GM21423 (cell line): ENCODE results near the gene DNAJB6.
"Not testable (repeated sequence)": the region's sequence is repeated elsewhere in the genome, so short reads cannot be mapped to it uniquely, and the experiment has no call there.

ENCODE experiments used
- ATAC-seq: cut with Tn5 transposase; IDR thresholded peaks from one replicate; pipeline ENCODE4 v1.9.1; 2021; ENCODE audit warnings: mild to moderate bottlenecking, moderate library complexity; ENCODE audit not compliant: unreplicated experiment

The DNAJB6 gene

GRCh38 chr7:157320608-157320980 is 16.2 kb upstream of the DNAJB6 start:
- no peak for ATAC-seq

DNA sequence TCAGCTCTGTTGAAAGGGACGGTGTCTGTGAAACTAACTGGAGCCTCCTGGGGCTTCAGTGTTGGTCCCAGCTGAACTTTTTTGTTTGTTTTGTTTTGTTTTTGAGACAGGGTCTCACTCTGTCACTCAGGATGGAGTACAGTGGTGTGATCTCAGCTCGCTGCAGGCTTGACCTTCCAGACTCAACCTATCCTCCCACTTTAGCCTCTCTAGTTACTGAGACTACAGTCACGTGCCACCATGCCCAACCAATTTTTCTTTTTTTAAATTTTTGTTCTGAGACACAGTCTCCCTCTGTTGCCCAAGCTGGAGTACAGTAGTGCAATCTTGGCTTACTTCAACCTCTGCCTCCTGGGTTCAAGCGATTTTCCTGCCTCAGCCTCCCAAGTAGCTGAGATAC is 13.4 kb upstream of the DNAJB6 start:
- no peak for ATAC-seq

DNA sequence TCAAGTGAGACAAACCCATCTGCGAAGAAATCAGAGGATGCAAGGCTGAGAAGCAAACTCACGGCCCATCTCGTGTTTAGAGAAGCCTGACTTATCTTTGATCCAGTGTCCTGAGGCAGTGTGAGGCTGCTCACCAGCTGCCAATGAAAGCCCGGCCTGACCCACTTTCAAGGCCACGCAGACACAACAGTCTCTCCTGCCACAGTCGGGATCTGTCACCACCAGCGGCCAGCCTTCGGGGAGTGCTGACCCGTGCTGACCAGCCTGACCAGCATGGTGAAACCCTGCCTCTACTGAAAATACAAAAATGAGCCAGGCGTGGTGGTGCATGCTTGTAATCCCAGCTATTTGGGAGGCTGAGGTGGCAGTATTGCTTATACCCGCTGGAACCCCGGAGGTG is 7.4 kb upstream of the DNAJB6 start:
- ATAC-seq, result no peak

- ATAC-seq, result not testable (repeated sequence)
Observed at GRCh38 chr7:157330567-157330966, 6.2 kb upstream of the DNAJB6 start.

- ATAC-seq, result not testable (repeated sequence)
Observed at GRCh38 chr7:157331049-157331448, 5.8 kb upstream of the DNAJB6 start.

- no peak for ATAC-seq
Observed at GRCh38 chr7:157335236-157335635, 1.6 kb upstream of the DNAJB6 start.

GRCh38 chr7:157335991-157336382 is 817 bp upstream of the DNAJB6 start:
- no peak for ATAC-seq

DNA sequence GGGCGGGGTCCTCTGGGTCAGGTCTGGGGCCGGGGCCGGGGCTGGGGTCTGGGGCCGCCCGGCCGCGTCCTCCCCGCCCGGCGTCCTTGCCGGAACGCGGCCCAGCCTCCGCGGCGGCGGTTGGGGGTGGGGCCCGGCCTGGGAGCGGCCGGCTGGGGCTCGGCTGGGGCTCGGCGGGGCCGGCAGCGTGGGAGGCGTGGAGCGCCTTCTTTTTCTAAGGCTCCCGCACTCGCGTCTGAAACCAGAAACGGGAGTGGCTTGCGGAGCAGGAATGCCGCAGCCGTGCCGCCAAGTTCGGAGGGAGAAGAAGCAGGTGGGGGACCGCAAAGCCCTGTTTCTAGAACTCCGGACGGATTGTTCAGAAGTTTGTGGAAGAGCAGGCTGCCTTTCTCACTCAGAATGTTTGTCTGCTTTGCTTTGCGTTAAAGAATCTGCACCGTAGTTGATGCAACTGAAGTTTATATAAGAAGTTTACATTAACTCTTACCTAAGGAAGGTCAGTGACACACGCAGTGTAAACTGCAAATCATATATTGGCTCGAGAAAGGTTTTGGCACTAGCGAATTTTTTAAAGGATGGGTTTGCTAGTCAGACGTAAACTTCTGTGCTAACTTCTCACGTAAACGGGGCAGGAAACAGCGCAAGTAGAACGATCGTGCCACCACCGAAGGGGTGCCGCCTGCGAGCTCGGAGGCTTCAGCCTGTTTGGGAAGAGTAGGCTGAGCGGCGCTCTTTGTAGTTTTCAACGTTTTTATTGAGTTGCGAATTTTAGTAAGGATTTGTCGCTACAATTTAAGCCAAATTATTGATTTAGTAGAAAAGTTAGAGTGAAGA is 729 bp downstream of the DNAJB6 start:
- peak; percentile 48 for ATAC-seq

DNA sequence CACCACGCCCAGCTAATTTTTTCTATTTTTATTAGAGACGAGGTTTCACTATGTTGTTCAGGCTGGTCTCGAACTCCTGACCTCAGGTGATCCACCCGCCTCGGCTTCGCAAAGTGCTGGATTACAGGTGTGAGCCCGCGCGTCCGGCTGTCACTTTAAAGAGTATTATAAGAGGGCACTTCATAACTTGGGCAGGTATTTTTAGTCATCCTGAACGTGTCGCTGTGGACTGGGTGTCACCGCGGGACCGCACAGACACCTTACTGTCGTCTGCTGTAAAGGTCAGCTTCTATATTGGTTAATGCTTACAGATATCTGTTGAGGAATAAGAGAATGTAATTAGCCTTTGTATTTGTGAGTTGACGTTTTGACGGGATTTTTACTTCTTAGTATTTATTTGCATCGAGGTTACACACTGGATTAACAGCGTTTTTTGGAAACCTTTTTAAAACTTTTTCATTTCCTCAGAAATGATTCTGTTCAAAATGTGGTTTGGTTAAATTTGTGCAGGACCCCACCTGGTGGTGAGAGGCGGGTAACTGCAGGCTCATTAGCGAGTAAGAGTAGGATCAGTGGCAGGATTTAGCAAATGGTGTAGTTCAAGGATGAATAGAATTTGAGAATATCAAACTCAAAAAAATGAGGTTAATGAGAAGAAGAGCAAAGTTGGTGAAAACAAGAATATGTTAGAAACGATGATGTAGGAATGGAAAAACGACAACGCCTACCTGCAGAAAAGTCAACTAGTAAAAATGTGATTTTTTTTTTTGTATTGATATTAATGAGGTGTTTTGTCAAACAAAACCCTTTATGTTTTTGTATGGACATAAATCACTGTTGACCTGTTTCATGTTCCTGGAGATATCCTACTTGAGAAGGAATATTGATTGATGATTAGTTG is 3.2 kb downstream of the DNAJB6 start:
- ATAC-seq, result peak; percentile 18

DNA sequence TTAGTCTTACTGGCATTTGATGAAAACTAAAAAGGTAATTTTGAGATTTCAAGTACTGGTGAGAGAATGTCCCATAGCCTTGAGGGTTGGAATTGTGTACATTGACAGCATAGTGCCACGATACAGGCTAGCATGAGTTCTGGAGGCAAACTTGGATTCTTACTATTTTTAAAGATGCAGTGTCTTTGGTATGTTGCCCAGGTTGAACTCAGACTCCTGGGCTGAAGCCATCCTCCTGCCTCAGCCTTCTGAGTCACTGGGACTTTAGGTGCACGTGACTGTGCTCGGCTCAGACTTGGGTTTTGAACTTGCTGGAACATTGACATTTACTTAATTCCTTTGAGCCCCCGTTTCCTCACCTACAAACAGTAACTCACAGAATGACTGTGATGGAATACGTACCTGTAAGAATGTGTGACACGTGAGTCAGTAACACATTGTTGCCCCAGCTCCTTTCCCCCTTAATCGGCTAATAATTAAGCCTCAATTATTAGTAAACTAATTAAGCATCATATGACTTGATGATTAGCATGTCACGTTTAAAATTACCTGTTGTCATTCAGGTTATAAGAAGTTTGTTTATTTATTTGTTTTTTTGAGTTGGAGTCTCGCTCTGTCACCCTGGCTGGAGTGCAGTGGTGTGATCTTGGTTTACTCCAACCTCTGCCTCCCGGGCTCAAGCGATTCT is 10.6 kb downstream of the DNAJB6 start:
- ATAC-seq, result no peak

DNA sequence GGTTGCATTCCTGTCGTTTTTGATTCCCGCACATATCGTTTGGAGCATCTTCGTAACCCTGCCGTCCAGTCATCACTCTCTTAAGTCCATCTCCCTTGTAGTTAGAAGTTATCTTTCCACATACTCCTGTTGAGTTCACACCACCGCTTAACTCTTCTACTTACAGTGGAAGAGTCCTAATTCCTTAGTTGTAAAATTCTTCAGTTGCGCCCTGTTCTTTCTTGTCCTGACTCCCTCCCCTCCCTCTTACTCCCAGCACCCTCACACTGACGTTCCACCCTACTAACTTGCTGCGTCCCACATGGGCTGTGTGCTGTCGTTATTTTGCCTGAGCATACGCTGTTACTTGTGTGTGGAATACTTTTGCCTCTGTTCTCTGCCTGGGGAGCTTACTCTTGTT is 11.7 kb downstream of the DNAJB6 start:
- ATAC-seq, result no peak

DNA sequence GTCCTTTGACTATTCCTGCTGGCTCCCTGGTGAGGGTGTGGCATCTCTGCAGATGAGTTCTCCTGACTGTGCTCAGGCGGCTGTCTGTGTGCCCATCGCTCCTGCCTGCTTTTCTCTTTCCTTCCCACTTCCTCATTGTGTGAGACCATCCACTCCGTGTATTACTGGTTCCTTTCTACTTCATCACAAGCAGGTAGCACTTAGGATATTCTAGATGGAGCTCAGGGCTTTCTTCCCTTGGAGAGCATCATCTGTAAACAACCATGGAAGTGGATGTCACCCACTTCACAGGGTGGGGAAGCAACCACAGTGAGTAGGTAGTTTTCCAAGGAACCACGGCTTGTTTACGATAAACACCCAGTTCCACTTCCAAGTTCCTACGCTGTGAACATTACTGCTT is 15.7 kb downstream of the DNAJB6 start:
- ATAC-seq, result no peak

DNA sequence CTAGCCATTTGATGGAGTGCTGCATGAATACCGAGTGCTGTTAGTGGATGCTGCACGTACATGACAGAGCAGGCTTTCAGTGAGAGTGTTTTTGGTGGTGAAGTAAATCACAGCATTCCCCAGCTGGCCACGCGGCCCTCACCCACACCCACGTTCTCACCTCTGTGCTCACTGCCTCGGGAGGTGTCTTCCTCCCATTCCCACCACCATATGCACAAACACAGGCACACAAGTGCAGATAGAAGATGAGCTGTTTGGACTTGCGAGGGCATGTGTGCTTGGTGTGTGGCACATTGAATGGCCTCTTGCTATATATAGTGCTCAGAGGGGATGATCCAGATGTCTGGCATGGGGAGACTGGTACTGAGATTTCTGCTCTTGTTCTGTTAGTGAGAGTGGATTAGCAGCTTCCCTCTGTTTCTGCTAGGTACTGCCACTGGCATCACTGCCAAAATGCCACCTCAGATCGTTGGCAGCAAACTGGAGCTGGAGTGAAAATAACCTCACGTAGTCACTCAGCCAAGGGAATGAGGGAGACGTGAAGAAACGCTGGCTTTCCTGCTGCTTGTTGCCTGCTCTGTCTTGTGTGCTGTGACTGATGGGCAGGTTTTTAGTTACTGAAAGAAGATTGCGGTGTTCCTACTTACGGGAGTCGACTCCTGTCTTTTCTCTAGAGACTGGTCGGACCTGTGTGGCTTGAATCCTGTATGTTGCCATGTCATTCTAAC is 19.1 kb downstream of the DNAJB6 start:
- ATAC-seq, result no peak

- ATAC-seq, result peak; percentile 75
Observed at GRCh38 chr7:157357129-157358040, 20.6 kb downstream of the DNAJB6 start.

DNA sequence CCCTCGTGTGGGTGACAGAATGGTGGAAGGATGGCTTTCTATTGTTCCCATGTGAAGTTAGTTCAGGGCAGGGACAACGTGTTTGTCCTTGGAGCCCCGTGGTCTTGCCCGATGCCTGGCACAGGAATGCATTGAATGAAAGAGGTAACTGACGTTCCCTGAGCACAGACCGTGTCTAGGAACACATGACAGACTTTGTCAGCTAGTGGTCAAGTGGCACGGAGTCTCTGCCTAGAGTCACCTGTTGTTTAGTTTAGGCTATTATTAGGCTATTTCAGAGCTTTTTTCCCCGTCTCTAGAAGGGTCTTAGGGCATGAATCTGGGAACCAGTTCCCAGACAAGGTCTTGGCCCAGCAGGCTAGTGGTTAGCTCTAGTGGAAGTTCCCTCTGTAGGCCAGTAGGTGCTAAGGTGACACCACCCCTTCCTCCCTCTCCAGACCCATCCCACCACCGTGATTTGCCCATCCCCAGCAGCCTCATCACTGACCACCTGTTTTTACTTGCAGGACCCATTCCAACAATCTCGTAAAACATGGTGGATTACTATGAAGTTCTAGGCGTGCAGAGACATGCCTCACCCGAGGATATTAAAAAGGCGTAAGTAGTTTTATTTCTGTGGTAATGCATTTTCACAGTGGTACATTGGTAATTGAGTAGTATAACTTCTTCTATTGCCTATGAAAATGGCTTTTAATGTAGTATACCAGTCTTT is 21.4 kb downstream of the DNAJB6 start:
- ATAC-seq, result no peak

- ATAC-seq, result no peak
Observed at GRCh38 chr7:157358753-157359096, 21.9 kb downstream of the DNAJB6 start.

GRCh38 chr7:157359581-157359980 is 22.8 kb downstream of the DNAJB6 start:
- no peak for ATAC-seq

GRCh38 chr7:157360483-157361025 is 23.8 kb downstream of the DNAJB6 start:
- ATAC-seq, result no peak

DNA sequence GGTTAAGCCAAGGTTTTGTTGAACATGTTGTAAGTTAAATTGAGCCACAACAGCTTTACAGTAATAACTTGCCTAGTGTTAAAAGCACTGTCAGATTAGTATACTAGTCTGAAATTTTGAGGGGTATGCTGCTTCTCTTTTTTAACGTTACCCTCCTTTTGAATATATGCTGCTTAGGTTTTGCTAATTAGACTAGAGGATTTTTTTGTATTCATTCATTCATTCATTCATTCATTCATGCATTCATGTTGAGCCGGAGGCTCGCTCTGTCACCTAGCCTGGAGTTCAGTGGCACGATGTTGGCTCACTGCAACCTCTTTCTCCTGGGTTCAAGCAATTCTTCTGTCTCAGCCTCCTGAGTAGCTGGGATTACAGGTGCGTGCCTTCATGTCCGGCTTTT is 24.7 kb downstream of the DNAJB6 start:
- ATAC-seq, result no peak
